ENCODE measurements around the gene C11orf42.

Gene C11orf42

GRCh38 chr11:6205366-6205765 is at the start of gene C11orf42:
C11orf42 (plus strand) TSS chr11:6205557; CDS start chr11:6205616, 59 bp downstream.
- no peak for DNase-seq (ENCODE audit: low read depth)

GRCh38 chr11:6156628-6157359 is 48.6 kb upstream of the C11orf42 start:
- no peak for DNase-seq (ENCODE audit: low read depth)

GRCh38 chr11:6170226-6170625 is 35.1 kb upstream of the C11orf42 start, which contains the start of gene OR52B2:
OR52B2 (minus strand) TSS chr11:6170326; CDS start chr11:6170326, 0 bp downstream.
- no peak for DNase-seq (ENCODE audit: low read depth)

- no peak for DNase-seq (ENCODE audit: low read depth)
Measured at GRCh38 chr11:6175440-6175839, 29.9 kb upstream of the C11orf42 start.

- no peak for DNase-seq (ENCODE audit: low read depth)
Measured at GRCh38 chr11:6191742-6192141, 13.6 kb upstream of the C11orf42 start.

- DNase-seq (ENCODE audit: low read depth) = no peak
Measured at GRCh38 chr11:6194065-6194581, 11.2 kb upstream of the C11orf42 start.

GRCh38 chr11:6196396-6196795 is 9.0 kb upstream of the C11orf42 start:
- no peak for DNase-seq (ENCODE audit: low read depth)

GRCh38 chr11:6197466-6198200 is 7.7 kb upstream of the C11orf42 start:
- no peak for DNase-seq (ENCODE audit: low read depth)

- DNase-seq (ENCODE audit: low read depth) = no peak
Measured at GRCh38 chr11:6199174-6199810, 6.1 kb upstream of the C11orf42 start, which contains the start of gene OR52W1. OR52W1 (plus strand) TSS chr11:6199224; CDS start chr11:6199224, 0 bp downstream.

GRCh38 chr11:6200975-6201374 is 4.4 kb upstream of the C11orf42 start:
- no peak for DNase-seq (ENCODE audit: low read depth)

- no peak for DNase-seq (ENCODE audit: low read depth)
Measured at GRCh38 chr11:6201481-6201880, 3.9 kb upstream of the C11orf42 start.

- no peak for DNase-seq (ENCODE audit: low read depth)
Measured at GRCh38 chr11:6202041-6202440, 3.3 kb upstream of the C11orf42 start.

- DNase-seq (ENCODE audit: low read depth) = no peak
Measured at GRCh38 chr11:6203327-6203726, 2.0 kb upstream of the C11orf42 start.

- DNase-seq (ENCODE audit: low read depth) = no peak
Measured at GRCh38 chr11:6204706-6205105, 651 bp upstream of the C11orf42 start.

- no peak for DNase-seq (ENCODE audit: low read depth)
Measured at GRCh38 chr11:6206456-6207180, 1.3 kb downstream of the C11orf42 start.

GRCh38 chr11:6209801-6210200 is 4.4 kb downstream of the C11orf42 start:
- DNase-seq (ENCODE audit: low read depth) = no peak

- DNase-seq (ENCODE audit: low read depth) = no peak
Measured at GRCh38 chr11:6210274-6210955, 5.1 kb downstream of the C11orf42 start.

- DNase-seq (ENCODE audit: low read depth) = no peak
Measured at GRCh38 chr11:6214530-6214929, 9.2 kb downstream of the C11orf42 start.

GRCh38 chr11:6216501-6216900 is 11.1 kb downstream of the C11orf42 start:
- DNase-seq (ENCODE audit: low read depth) = no peak

- DNase-seq (ENCODE audit: low read depth) = no peak
Measured at GRCh38 chr11:6217722-6218121, 12.4 kb downstream of the C11orf42 start.

GRCh38 chr11:6219359-6219758 is 14.0 kb downstream of the C11orf42 start:
- no peak for DNase-seq (ENCODE audit: low read depth)

Measured in stimulated activated CD8-positive, alpha-beta memory T cell treated with anti-CD3 and anti-CD28 coated beads, Interleukin-4, amount 100 ng/mL, for 24 hours (primary cell).